ENCODE results near the gene ALG12. TPM values are rescaled to one million over a fixed set of nuclear protein-coding genes. Genes with fewer than 3 reads are reported as not detected.
A peak's percentile ranks its signal among the peaks of the same experiment; 100 is the strongest.

ALG12 gene
- polyA plus RNA-seq, 3 donors, result 7.2 to 9.5 (median 9.0) TPM

DNA sequence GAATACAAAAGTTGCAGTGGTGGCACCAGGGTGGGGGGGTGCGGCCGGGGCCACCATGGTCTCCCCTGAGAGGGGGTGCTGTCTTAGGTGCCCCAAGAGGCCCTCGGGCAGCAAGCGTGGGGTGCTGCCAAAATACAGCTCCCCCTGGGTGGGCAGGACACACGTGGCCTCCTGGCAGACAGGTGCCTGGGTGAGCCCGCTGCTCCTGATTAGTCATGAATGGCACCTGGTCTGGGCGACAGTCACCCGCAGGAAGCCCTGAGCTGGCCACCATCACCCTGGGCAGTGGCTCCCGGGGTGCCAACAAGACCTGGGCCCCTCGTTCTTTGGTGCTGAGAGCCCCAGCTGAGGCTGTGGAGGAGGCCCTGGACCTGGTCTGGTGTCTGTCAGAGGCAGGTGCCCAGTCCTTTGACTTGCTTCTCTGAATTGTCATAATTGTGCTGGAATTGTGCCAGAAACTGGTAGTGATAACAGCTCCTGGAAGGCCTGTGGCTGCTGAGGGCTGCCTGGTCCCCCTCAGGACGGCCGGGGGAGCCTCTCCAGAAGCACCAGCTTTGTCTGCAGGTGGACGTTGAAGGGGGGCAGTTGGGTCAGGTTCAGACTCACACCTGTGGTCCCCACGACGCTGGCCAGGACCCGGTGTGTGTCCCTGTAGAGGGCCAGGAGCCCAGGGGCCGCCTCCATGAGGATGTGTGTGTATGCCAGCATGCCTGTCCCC lies 14.8 kb downstream of the ALG12 start:
- H3K36me3 Mint-ChIP-seq, result peaks cover 48 to 80% of the 10 kb centered on the region in 2 donors
- H3K9ac ChIP-seq (ENCODE audit: insufficient read depth, low read length, poor library complexity, severe bottlenecking), result no peak overlapping the region
- TF ChIP-seq CTCF (IDR thresholded peaks at IDR 0.05), result no peak
- intact Hi-C loops (cut with micrococcal nuclease), result no loop called here
- H3K4me3 Mint-ChIP-seq, result no peak overlapping the region
- no peaks in the 10 kb centered on the region for H3K4me1 Mint-ChIP-seq
- no peak for DNase-seq
- H3K4me3 ChIP-seq (replicated peaks in 1 of 3; ENCODE audit: low read depth in 2 of 3, low read length in 3 of 3), result no peak overlapping the region
- no peak overlapping the region for H3K4me2 ChIP-seq (replicated peaks; ENCODE audit: extremely low read depth, low read length, poor library complexity, severe bottlenecking)
- H3K79me2 ChIP-seq (ENCODE audit: insufficient read depth, low read length), result no peaks in the 10 kb centered on the region
- no peaks in the 10 kb centered on the region for H3K4me1 ChIP-seq (ENCODE audit: control insufficient read depth in 1 of 2, insufficient read depth in 2 of 2, low read length in 2 of 2)
- no peaks in the 10 kb centered on the region for H3K27me3 ChIP-seq (ENCODE audit: control insufficient read depth in 2 of 2, insufficient read depth in 2 of 2, low read length in 2 of 2)
- 94% methylated on average over 17 of the region's 17 CpGs for WGBS (ENCODE audit: insufficient coverage)
- no peak overlapping the region for H2AFZ ChIP-seq (ENCODE audit: insufficient read depth, low read depth, low read length, poor library complexity, severe bottlenecking)
- peaks cover 47 to 76% of the 10 kb centered on the region in 2 donors for H3K36me3 ChIP-seq (replicated peaks in 1 of 2; ENCODE audit: control insufficient read depth in 1 of 2, insufficient read depth in 2 of 2, low read length in 2 of 2)
- peaks cover 0 to 7% (median 0%) of the 10 kb centered on the region in 7 donors for H3K9me3 Mint-ChIP-seq
- H3K9me3 ChIP-seq (replicated peaks in 1 of 2; ENCODE audit: control insufficient read depth in 1 of 2, insufficient read depth in 1 of 2, low read length in 2 of 2), result peaks cover 0 to 4% of the 10 kb centered on the region in 2 donors
- no peaks in the 10 kb centered on the region for H4K20me1 ChIP-seq (ENCODE audit: insufficient read depth, low read length)
- no peak overlapping the region for H3K27ac Mint-ChIP-seq
- H3K27ac ChIP-seq (ENCODE audit: low read depth in 1 of 2, low read length in 2 of 2), result no peak overlapping the region
- no peaks in the 10 kb centered on the region for H3K27me3 Mint-ChIP-seq (ENCODE audit: low read depth in 3 of 3)

DNA sequence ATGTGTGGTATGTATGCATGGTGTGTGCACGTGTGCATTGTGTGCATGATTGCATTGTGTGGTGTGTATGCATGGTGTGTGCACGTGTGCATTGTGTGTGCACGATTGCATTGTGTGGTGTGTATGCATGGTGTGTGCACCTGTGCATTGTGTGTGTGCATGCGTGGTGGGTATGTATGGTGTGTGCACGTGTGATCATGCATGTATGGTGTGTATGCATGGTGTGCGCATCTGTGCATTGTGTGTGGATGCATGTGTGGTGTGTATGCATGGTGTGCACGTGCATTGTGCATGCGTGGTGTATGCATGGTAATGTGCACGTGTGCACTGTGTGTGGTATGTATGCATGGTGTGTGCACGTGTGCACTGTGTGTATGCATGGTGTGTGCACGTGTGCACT lies 16.8 kb downstream of the ALG12 start:
- peaks cover 0 to 7% (median 0%) of the 10 kb centered on the region in 7 donors for H3K9me3 Mint-ChIP-seq
- H3K36me3 Mint-ChIP-seq, result peaks cover 40 to 75% of the 10 kb centered on the region in 2 donors
- Histone ChIP-seq H2AFZ (ENCODE audit: insufficient read depth, low read depth, low read length, poor library complexity, severe bottlenecking) (no peak overlapping the region), H4K20me1 (ENCODE audit: insufficient read depth, low read length) (no peaks in the 10 kb centered on the region), H3K9ac (ENCODE audit: insufficient read depth, low read length, poor library complexity, severe bottlenecking) (no peak overlapping the region), H3K4me1 (ENCODE audit: control insufficient read depth in 1 of 2, insufficient read depth in 2 of 2, low read length in 2 of 2) (no peaks in the 10 kb centered on the region), H3K36me3 (replicated peaks in 1 of 2; ENCODE audit: control insufficient read depth in 1 of 2, insufficient read depth in 2 of 2, low read length in 2 of 2) (peaks cover 33 to 60% of the 10 kb centered on the region in 2 donors), H3K4me2 (replicated peaks; ENCODE audit: extremely low read depth, low read length, poor library complexity, severe bottlenecking) (no peak overlapping the region), H3K4me3 (replicated peaks in 1 of 3; ENCODE audit: low read depth in 2 of 3, low read length in 3 of 3) (no peak overlapping the region), H3K9me3 (replicated peaks in 1 of 2; ENCODE audit: control insufficient read depth in 1 of 2, insufficient read depth in 1 of 2, low read length in 2 of 2) (peaks cover 0 to 4% of the 10 kb centered on the region in 2 donors), H3K79me2 (ENCODE audit: insufficient read depth, low read length) (no peaks in the 10 kb centered on the region), H3K27ac (ENCODE audit: low read depth in 1 of 2, low read length in 2 of 2) (no peak overlapping the region), H3K27me3 (ENCODE audit: control insufficient read depth in 2 of 2, insufficient read depth in 2 of 2, low read length in 2 of 2) (no peaks in the 10 kb centered on the region)
- intact Hi-C loops (cut with micrococcal nuclease), result no loop called here
- peak overlapping the region in 1 of 7 donors; percentile 78 for H3K27ac Mint-ChIP-seq
- H3K27me3 Mint-ChIP-seq (ENCODE audit: low read depth in 3 of 3), result no peaks in the 10 kb centered on the region
- H3K4me1 Mint-ChIP-seq, result no peaks in the 10 kb centered on the region
- no peak for TF ChIP-seq CTCF (IDR thresholded peaks at IDR 0.05)
- WGBS (ENCODE audit: insufficient coverage), result 97% methylated on average over 10 of the region's 11 CpGs
- H3K4me3 Mint-ChIP-seq, result no peak overlapping the region
- DNase-seq, result no peak

Data from CD14-positive monocyte (primary cell).